Heart left ventricle (tissue), 16 donors: Measurements from ENCODE around the gene RGL1. TPM values are rescaled to one million over a fixed set of nuclear protein-coding genes. Genes with fewer than 3 reads are reported as not detected.

ENCODE experiments used
- ATAC-seq, 4 donors: fragments of 200-7000 bp; cut with Tn5 transposase; one replicate each; pipeline ENCODE4 v1.9.1; 2020 to 2022; ENCODE audit warnings: moderate library complexity in 4 of 4, mild to moderate bottlenecking in 3 of 4, moderate number of reproducible peaks in 1 of 4
- DNase-seq, 5 donors: peaks; one replicate each; pipeline ENCODE4 v3.0.0-alpha.2; 2020
- H3K27ac ChIP-seq, 12 donors: fragments of 200-600 bp; sonication (generic) in 4 of 12; one replicate each; pipeline versions ENCODE4 v1.5.0 to v1.8.0; 2016 to 2022; ENCODE audit warnings: mild to moderate bottlenecking in 2 of 12
- H3K27me3 ChIP-seq, 9 donors: fragments of 200-600 bp; sonication (generic) in 2 of 9; one replicate each; pipeline versions ENCODE4 v1.5.1 to v1.8.0; 2016 to 2022; ENCODE audit warnings: mild to moderate bottlenecking in 3 of 9
- H3K36me3 ChIP-seq, 9 donors: fragments of 200-600 bp; sonication (generic) in 2 of 9; one replicate each; pipeline versions ENCODE4 v1.5.0 to v1.8.0; 2018 to 2022; ENCODE audit warnings: mild to moderate bottlenecking in 2 of 9
- H3K4me1 ChIP-seq, 12 donors: fragments of 200-600 bp; sonication (generic) in 4 of 12; one replicate each; pipeline versions ENCODE4 v1.5.0 to v1.8.0; 2016 to 2022; ENCODE audit warnings: mild to moderate bottlenecking in 3 of 12
- H3K4me3 ChIP-seq, 12 donors: fragments of 200-600 bp; sonication (generic) in 4 of 12; one replicate each; pipeline versions ENCODE4 v1.5.0 to v1.8.0; 2017 to 2022; ENCODE audit warnings: mild to moderate bottlenecking in 9 of 12, moderate library complexity in 4 of 12
- H3K9me3 ChIP-seq, 12 donors: fragments of 200-600 bp; sonication (generic) in 4 of 12; one replicate each; pipeline versions ENCODE4 v1.5.0 to v1.8.0; 2016 to 2022; ENCODE audit warnings: mild to moderate bottlenecking in 1 of 12
- POLR2A ChIP-seq, 2 donors: fragments of 450-650 bp; IDR thresholded peaks; one replicate each; pipeline ENCODE4 v1.6.1; 2017; ENCODE audit warnings: antibody characterized with exemption in 2 of 2, mild to moderate bottlenecking in 2 of 2, moderate library complexity in 2 of 2
- WGBS, 4 donors: extraction: QIAGEN DNeasy Blood & Tissue Kit in 2 of 4; methylation state at CpG; one replicate each; pipeline versions ENCODE4 v1.1.5 to v1.1.7; 2013 to 2018; 5-methylcytosine and 5-hydroxymethylcytosine counted together
- intact Hi-C, 10 donors: fragments of 100-400 bp; cut with DNase I; formaldehyde crosslinking; loops; one replicate each; pipeline versions ENCODE4 v1.11.1 to v1.14.2; 2022
- polyA plus RNA-seq, 2 donors: library from polyadenylated mRNA; stranded (reverse); fragments of 200-250 nt; gene quantifications; one replicate each; pipeline ENCODE4 v1.2.3, GENCODE V29; 2013
- total RNA-seq, 9 donors: library from RNA; depleted of rRNA in 2 of 9; stranded (reverse); fragments of >200 nt in 2 of 9; fragmentation: NEBNext Ultra II Directional in 3 of 9; extraction: Animal tissue kit (Norgen Biotek cat#: 25700) in 3 of 9; gene quantifications; one replicate each; pipeline versions ENCODE4 v1.1.0 to v1.2.4, GENCODE V29; 2016 to 2023
- TF ChIP-seq, protein P1 (sequence below), 12 donors: fragments of 200-600 bp; sonication (generic) in 4 of 12; IDR thresholded peaks; one replicate each; pipeline versions ENCODE4 v1.5.0 to v1.8.0; 2018 to 2022; ENCODE audit warnings: antibody characterized with exemption in 12 of 12, mild to moderate bottlenecking in 5 of 12
- donor health status: ischemic (EF 13 %, LVEDD 7.1; RV severe dilation, severe dysfunction).
- donor health status: healthy with polysubstance abuse.
- donor health status: DM: no; HTN: yes; CAD: no.
- donor health status: DM: no; HTN: no; CAD: no.
- donor health status: ischemic (EF 25% LVEDD 6.9; RV normal size, moderate dysfunction).
- donor health status: ischemic (EF 25% LVEDD 5.7; RV mildly dilated, moderate dysfunction).
- donor health status: healthy.
- donor health status: DM: yes; HTN: yes; CAD: no.
- donor health status: ischemic (EF 35%, LVEDD 5.7; RV mildly dilated, moderate dysfunction).
- donor health status: nonischemic (EF 11% LVEDD 7.7; RV severe dilation, severe dysfunction).
- donor health status: DM: yes; HTN: yes; CAD: no.
- donor health status: PGD.
- donor health status: ischemic (EF 29% LVEDD 5.4; RV normal size, mild dysfunction).
- donor health status: nonischemic (EF 23%, LVEDD 6.1; RV moderate dilation, normal function).

The RGL1 gene
- total and polyA plus RNA-seq, 11 donors, result 5.6 to 50.6 (median 15.5) TPM

DNA sequence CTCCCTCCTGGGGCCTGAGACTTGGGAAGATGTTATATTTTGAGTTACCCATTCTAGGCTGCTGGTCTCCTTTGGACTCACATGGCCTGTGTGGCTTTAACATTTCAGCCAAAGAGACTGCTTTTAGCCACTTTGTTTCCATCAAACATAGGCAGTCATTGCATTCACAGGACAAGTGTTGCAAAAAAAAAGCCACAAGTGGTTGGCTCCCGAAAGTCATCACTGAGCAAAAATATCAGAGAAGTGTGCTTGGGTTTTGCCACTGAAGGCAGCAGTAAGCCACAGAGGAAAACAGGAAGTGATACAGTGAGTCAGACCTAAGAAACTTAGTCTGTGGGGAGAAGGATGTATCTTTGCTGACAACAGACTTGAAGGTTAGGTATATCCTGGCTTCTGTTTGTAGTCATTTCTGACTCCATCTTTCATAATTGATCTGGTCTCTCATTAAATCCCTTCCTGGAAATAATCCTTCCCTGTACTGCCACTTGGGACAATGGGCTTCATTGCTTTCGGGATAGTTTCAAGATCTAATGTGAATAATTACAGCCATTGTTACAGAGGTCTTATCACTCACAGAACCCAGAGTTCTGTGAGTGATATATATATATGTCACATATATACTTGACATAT lies 151.8 kb downstream of the RGL1 start:
- H3K4me3 ChIP-seq, result no peak overlapping the region
- peaks cover 0 to 3% (median 0%) of the 10 kb centered on the region in 12 donors for H3K9me3 ChIP-seq
- WGBS, 4 donors, result 52 to 61% (median 57%) methylated on average over 2 of the region's 2 CpGs
- intact Hi-C loops, result no loop called here
- TF ChIP-seq POLR2A (IDR thresholded peaks at IDR 0.05), result no peak
- TF ChIP-seq, protein P1, sequence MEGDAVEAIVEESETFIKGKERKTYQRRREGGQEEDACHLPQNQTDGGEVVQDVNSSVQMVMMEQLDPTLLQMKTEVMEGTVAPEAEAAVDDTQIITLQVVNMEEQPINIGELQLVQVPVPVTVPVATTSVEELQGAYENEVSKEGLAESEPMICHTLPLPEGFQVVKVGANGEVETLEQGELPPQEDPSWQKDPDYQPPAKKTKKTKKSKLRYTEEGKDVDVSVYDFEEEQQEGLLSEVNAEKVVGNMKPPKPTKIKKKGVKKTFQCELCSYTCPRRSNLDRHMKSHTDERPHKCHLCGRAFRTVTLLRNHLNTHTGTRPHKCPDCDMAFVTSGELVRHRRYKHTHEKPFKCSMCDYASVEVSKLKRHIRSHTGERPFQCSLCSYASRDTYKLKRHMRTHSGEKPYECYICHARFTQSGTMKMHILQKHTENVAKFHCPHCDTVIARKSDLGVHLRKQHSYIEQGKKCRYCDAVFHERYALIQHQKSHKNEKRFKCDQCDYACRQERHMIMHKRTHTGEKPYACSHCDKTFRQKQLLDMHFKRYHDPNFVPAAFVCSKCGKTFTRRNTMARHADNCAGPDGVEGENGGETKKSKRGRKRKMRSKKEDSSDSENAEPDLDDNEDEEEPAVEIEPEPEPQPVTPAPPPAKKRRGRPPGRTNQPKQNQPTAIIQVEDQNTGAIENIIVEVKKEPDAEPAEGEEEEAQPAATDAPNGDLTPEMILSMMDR (IDR thresholded peaks at IDR 0.05), result peak in 5 of 12 donors; percentile 9 to 38 (median 15)
- peaks cover 0 to 5% (median 0%) of the 10 kb centered on the region in 9 donors for H3K36me3 ChIP-seq
- peak overlapping the region in 11 of 12 donors; percentile 28 to 86 (median 45) for H3K27ac ChIP-seq
- DNase-seq (no peak), ATAC-seq (peak in 3 of 4 donors; percentile 74 to 86 (median 74))
- H3K4me1 ChIP-seq, result peaks cover 0 to 55% (median 11%) of the 10 kb centered on the region in 12 donors
- no peaks in the 10 kb centered on the region for H3K27me3 ChIP-seq

DNA sequence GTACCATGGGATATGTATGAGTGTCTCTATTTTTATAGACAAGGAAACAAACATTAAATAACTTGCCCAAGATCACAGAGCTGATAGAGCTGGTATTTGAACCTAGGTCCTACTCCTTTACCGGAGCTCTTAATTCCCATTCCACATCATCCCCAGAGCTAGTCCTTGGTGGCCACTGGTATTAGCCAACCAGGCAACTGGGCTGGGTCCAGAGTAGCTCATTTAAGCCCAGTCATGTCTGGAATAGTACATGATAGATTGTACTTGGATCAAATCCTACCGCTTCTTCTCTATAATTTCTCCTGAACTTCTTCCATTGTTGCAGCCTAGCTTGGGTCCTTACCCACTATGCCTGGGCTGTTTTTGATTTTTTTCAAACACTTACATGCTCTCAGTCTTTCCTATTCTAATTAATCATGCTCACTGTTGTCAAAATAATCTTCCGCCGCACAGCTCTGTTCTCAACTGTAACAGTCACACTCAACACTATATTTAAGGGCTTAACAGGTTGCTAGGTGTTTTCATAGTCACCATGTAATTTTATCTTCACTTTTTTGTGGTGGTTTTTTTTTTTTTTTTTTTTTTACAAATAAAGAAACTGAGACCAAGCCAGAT lies 152.4 kb downstream of the RGL1 start:
- Histone ChIP-seq H3K4me1 (peaks cover 0 to 55% (median 11%) of the 10 kb centered on the region in 12 donors), H3K9me3 (no peaks in the 10 kb centered on the region), H3K4me3 (no peak overlapping the region), H3K27ac (peak overlapping the region in 10 of 12 donors; percentile 29 to 86 (median 46)), H3K27me3 (no peaks in the 10 kb centered on the region), H3K36me3 (peaks cover 0 to 9% (median 0%) of the 10 kb centered on the region in 9 donors)
- 77 to 92% (median 87%) methylated on average over 4 of the region's 4 CpGs for WGBS, 4 donors
- intact Hi-C loops, result no loop called here
- ATAC-seq, result no peak
- TF ChIP-seq, protein P1 (IDR thresholded peaks at IDR 0.05), result no peak
- TF ChIP-seq POLR2A (IDR thresholded peaks at IDR 0.05), result no peak
- no peak for DNase-seq

DNA sequence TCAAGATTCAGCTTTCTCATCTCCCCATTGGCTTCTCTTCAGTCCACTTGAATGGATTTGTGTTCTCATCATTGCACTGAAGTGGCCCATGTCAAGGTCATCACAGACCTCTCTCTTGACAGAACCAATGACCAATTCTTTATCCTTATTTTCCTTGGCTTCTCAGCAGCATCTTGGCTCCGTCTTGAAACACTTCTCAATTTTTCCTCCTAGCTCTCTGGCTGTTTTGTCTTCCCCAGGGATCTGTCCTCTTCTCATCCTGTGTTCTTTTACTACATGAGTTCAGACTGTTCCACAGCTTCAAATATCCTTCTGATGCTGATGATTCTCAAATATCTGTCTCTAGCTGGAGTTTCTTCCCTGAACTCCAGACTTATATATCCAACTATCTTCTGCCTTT lies 154.0 kb downstream of the RGL1 start:
- DNase-seq, result peak in 1 of 5 donors; percentile 51

DNA sequence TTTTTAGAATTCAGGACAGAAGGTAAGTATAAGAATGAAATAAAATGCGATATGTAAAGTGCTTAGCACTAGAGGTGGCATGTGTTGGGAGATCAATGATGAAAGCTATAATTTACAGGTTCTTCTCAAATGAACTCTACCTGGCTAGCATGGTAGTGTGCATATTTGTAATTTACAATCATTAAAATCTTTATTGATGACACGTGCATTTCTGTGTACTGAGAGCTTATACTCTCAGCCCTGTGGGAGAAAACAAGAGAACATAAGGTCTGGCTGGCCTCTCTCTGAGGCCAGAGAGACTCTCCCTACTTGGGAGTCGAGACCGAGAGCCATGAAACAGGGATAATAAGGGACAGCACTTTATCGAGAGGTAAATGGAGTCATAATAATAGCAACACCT lies 156.2 kb downstream of the RGL1 start:
- Histone ChIP-seq H3K36me3 (peaks cover 0 to 24% (median 0%) of the 10 kb centered on the region in 9 donors), H3K27me3 (no peaks in the 10 kb centered on the region), H3K27ac (no peak overlapping the region), H3K4me1 (peaks cover 0 to 35% (median 8%) of the 10 kb centered on the region in 12 donors), H3K4me3 (no peak overlapping the region), H3K9me3 (no peaks in the 10 kb centered on the region)
- WGBS, 4 donors, result 87 to 97% (median 91%) methylated on average over 5 of the region's 5 CpGs
- no peak for ATAC-seq
- intact Hi-C loops, result no loop called here
- no peak for DNase-seq
- no peak for TF ChIP-seq POLR2A (IDR thresholded peaks at IDR 0.05)
- TF ChIP-seq, protein P1 (IDR thresholded peaks at IDR 0.05), result no peak

More for the DNA sequence above, 154.0 kb downstream of the RGL1 start:
- no peaks in the 10 kb centered on the region for H3K27me3 ChIP-seq
- peaks cover 0 to 44% (median 8%) of the 10 kb centered on the region in 12 donors for H3K4me1 ChIP-seq
- peak overlapping the region; percentile 3 to 91 (median 61) for H3K27ac ChIP-seq
- no peak overlapping the region for H3K4me3 ChIP-seq
- peak; percentile 77 to 85 (median 80) for ATAC-seq
- 51 to 57% (median 55%) methylated on average over 1 of the region's 1 CpG for WGBS, 4 donors
- intact Hi-C loops, result no loop called here
- H3K36me3 ChIP-seq, result peaks cover 0 to 14% (median 0%) of the 10 kb centered on the region in 9 donors
- H3K9me3 ChIP-seq, result no peaks in the 10 kb centered on the region
- TF ChIP-seq POLR2A (IDR thresholded peaks at IDR 0.05), result no peak
- TF ChIP-seq, protein P1 (IDR thresholded peaks at IDR 0.05), result no peak
